Activated CD8-positive, alpha-beta memory T cell treated with anti-CD3 and anti-CD28 coated beads for 4 hours (primary cell): ENCODE results near the gene HS1BP3.

Experiments used
- DNase-seq, 2 donors: peaks; one replicate each; pipeline ENCODE4 v3.0.0-alpha.2; 2020; ENCODE audit warnings: low read depth in 2 of 2

HS1BP3 gene

DNA sequence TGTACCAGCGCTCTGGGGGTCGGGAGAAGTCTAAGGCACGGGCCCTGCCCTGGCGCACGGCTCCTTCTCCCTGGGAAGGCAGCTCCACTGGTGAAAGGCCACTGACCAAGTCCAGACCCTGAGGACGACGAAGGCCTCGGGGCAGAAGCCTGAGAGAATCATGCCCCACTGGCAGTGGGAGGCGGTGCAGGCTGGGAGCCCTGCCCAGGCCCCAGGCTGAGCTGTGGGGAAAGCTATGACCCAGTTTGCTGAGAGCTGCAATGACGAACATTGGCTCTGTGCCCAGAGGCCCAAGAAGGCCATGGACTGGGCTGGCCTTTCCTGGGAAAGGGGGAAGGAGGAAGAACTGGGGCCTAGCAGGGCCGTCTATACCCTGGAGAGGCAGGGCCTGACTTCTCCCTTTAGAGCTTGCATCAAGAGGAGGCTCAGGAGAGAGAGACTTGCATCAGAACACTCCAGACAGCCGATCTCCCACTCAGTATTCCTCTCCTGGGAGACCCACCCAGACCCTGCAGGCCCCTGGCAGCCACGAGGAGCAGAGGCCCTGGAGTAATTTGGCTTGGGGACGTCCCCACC lies 32.9 kb downstream of the HS1BP3 start:
- DNase-seq, result no peak

GRCh38 chr2:20617081-20617575 lies 33.8 kb downstream of the HS1BP3 start:
- no peak for DNase-seq

GRCh38 chr2:20616341-20616871 lies 34.5 kb downstream of the HS1BP3 start:
- no peak for DNase-seq

DNA sequence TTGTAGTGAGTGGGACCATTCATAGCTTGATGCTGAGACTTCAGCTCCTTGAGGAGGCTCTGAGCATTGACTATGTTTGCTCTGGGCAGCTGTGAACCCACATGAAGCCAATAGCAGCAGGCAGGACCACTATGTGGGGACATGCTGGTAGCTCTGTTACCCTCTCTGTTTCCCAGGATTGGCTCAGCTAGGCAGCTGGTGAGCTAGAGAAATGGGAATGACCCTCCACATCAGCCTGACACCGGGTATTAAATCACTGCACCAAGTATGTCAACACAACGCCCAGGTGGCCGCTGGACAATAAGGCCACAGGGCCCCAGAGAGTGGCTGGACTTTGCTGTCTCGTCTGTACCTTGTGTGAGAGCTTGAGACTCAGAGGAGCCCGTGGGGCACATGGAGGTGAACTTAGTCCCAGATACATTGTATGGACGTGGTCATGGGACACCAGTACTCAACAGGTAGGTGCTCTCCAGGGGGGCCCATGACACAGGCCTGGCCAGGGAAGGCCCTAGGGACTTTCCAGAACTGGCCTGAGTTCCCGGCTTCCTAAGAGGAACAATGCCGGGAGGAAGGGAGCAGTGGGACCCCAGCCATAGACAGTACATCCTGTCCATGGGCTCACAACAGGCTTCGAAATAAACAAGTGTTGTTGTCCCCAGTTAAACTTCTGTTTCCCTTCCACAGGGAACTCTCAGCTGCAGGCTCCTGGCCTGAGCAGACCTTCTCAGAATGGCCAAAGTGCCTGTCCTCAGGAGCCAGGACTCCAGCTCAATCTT lies 35.2 kb downstream of the HS1BP3 start:
- no peak for DNase-seq

GRCh38 chr2:20615068-20615465 lies 35.8 kb downstream of the HS1BP3 start:
- no peak for DNase-seq

DNA sequence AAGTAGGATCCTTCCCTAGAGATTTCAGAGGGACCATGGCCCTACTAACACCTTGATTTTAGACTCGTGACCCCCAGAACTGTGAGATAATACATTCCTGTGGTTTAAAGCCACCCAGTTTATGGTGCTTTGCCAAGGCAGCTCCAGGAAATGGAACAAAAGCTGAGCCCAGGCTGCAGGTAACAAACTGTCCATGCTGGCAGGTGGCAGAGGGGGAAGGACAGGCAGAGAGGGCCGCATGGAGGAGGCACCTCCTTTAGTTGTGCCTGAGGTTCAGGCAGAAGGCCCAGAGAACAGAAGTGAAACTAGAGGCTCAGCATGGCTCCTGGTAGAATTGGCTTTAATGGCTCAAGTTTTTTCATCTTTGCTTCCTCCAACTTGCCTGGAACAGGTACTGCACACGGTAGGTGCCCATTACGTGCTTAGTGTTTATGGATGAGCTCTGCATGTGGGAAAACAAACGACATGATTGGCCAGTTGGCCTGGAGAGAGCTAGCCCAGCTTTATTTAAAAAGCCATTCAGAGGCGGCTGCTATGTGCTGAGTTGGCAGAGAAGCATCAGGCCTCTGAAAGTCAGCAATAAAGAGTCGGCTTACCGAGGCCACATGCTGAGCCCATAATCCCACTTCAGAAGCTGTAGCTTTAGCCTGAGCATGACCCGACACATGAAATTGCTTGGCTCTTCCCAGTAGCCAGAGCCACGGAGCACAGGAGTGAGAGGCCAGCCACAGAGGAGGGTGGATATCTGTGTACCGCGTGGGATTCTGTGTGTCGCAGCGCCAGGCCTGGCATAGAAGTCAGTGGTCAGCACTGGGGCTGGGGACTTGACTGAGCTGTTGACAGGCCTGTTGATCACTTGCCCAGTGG lies 36.5 kb downstream of the HS1BP3 start:
- no peak for DNase-seq

- DNase-seq, result no peak
Observed at GRCh38 chr2:20612925-20613916, 37.7 kb downstream of the HS1BP3 start.

DNA sequence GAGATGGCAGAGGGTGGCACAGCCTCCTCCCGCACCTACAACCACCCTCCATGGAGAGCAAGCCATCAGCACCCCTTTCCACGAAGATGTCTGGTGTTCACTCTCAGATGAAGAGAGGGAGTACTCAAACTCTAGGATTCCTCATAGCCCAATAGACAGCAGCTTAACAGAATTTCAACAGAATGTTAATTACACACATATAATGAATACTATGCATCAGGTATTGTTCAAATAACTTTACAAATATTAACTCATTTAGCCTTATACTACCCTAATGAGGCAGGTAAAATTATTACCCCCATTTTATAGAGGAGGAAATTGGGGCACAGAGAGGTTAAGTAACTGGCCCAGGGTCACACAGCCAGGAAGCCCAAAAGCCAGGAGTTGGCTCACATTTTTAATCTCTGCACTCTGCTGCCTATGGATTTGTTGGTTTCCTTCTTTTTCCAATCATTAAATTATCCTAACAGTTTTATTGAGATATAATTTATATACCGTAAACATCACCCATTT lies 39.0 kb downstream of the HS1BP3 start:
- no peak for DNase-seq

GRCh38 chr2:20611077-20611843 lies 39.6 kb downstream of the HS1BP3 start:
- DNase-seq, result no peak

DNA sequence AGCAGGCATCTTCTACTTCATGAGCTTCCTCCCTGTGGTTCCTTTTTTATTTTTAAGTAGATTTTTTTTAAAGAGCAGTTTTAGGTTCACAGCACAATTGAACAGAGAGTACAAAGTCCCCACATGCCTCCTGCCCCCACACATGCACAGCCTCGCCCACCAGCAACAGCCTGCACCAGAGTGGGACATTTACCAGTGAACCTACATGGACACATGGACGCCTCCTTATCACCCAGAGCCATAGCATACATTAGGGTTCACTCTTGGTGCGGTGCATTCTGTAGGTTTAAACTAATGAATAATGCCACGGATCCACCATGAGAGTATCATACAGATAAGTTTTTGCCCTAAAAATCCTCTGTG lies 40.9 kb downstream of the HS1BP3 start:
- no peak for DNase-seq

- DNase-seq, result no peak
Observed at GRCh38 chr2:20609349-20609994, 41.4 kb downstream of the HS1BP3 start.

- DNase-seq, result no peak
Observed at GRCh38 chr2:20608666-20609348, 42.1 kb downstream of the HS1BP3 start.

DNA sequence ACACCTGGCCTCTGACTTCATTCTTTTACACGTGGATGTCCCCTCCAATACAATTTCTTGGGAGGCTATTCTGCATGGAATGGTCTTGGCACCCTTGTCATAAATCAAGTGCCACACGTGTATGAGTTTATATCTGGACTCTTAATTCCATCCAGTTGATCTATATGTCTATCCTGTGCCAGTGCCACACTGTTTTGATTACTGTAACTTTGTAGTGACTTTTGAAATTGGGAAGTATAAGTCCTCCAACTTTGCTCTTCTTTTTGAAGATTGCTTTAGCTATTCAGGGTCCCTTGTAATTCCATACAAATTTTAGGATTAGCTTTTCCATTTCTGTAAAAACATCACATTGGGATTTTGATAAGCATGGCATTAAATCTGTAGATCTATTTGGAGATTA lies 43.5 kb downstream of the HS1BP3 start:
- no peak for DNase-seq

DNA sequence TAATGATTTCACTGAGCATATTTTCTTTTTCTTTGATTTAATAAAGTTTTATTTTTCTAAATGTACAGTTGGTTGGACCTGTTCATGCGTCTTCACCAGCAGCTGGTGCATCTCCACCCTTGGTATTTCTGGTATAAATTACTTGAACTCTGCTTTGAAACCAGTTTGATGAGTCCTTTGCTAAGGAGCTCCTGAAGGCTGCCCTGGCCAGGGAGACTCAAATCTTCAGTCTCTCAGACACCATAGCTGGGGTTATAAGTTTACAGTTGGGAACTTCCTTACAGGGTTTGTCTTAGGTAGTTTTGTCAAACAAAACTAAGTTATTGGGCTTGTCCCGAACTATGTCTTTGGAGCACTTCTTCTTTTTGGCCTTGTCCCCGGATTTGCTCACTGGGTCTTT lies 44.7 kb downstream of the HS1BP3 start:
- DNase-seq, result no peak

DNA sequence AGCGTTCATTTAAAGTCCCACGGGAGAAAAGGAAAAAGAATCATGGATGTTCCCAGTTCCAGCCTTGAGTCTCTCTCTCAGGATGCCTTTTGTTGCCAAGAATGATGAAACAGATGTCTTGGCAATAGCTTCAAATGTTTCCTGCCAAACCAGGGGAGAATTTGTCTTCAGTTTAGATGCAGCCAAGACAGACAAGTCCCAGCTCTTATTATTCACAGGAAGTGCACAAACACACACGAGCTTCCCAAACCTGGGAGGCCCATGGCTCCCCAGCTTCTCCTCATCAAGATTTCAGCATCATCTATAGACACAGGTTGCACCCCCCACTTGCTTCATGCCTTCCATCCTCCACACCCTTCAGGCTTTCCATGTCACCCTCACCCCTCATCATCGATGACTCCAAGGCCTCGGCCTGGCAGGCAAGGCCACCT lies 45.9 kb downstream of the HS1BP3 start:
- DNase-seq, result no peak

DNA sequence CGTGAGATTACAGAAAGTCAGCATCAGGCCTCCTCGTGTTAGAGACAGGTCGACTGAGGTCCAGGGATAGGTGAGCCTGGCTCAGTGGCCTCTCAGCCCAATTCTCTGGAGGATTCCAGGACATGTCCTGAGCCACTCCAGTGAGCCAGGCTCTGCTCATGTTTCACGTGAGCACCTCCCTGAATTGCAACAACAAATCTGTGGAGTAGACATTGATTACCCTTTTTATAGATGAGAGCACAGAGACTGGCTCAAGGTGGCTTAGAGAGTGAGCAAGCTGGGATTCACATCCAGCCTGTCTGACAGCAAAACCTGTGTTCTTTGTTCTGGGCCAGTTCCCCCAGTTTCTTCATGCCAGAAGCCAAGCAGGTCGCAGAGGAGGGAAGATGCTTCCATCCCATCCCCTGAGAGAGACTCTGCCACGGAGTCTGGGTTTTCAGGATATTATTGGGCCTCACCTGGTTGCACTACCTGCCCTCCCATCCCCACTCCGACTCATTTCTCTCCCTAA lies 46.4 kb downstream of the HS1BP3 start:
- no peak for DNase-seq

GRCh38 chr2:20603791-20604190 lies 47.1 kb downstream of the HS1BP3 start:
- no peak for DNase-seq

DNA sequence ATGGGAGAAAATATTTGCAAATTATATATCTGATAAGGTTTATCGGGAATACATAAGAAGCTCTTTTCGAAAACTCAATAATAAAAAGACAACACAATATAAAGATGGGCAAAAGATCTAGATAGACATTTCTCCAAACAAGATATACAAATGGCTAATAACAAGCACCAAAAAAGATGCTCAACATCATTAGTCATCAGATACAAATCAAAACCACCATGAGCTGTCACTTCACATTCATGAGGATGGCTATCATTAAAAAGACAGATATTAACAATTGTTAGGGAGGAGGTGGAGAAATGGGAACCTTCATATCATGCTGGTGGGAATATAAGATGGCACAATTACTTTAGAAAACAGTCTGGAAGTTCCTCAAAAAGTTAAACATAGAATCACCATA lies 48.1 kb downstream of the HS1BP3 start:
- no peak for DNase-seq
